ENCODE results near the gene DAP. TPM values are rescaled to one million over a fixed set of nuclear protein-coding genes. Genes with fewer than 3 reads are reported as not detected.

The DAP gene
- total RNA-seq, 3 donors from 2014 or later, result 60.8 to 63.8 (median 61.9) TPM

GRCh38 chr5:10676946-10677345, 84.1 kb downstream of the DAP start:
- Histone ChIP-seq H3K4me1 (no peaks in the 10 kb centered on the region), H3K27me3 (no peaks in the 10 kb centered on the region), H3K4me3 (no peak overlapping the region), H3K9me3 (no peaks in the 10 kb centered on the region), H3K36me3 (no peaks in the 10 kb centered on the region), H3K27ac (no peak overlapping the region)
- no peak for DNase-seq (ENCODE audit: low spot score in 2 of 2)
- TF ChIP-seq CTCF (IDR thresholded peaks at IDR 0.05) (no peak), POLR2AphosphoS5 (IDR thresholded peaks at IDR 0.05) (no peak), POLR2A (IDR thresholded peaks at IDR 0.05) (no peak)
- intact Hi-C loops (cut with DNase I; ENCODE audit: low total_unique reads), result no loop called here

- Histone ChIP-seq H3K9me3 (no peaks in the 10 kb centered on the region), H3K27me3 (no peaks in the 10 kb centered on the region), H3K4me1 (no peaks in the 10 kb centered on the region), H3K27ac (no peak overlapping the region), H3K4me3 (no peak overlapping the region), H3K36me3 (no peaks in the 10 kb centered on the region)
- TF ChIP-seq POLR2A (IDR thresholded peaks at IDR 0.05) (no peak), POLR2AphosphoS5 (IDR thresholded peaks at IDR 0.05) (no peak), CTCF (IDR thresholded peaks at IDR 0.05) (no peak)
- no peak for DNase-seq (ENCODE audit: low spot score in 2 of 2)
- intact Hi-C loops (cut with DNase I; ENCODE audit: low total_unique reads), result no loop called here
Observed at GRCh38 chr5:10676224-10676623, 84.8 kb downstream of the DAP start.

DNA sequence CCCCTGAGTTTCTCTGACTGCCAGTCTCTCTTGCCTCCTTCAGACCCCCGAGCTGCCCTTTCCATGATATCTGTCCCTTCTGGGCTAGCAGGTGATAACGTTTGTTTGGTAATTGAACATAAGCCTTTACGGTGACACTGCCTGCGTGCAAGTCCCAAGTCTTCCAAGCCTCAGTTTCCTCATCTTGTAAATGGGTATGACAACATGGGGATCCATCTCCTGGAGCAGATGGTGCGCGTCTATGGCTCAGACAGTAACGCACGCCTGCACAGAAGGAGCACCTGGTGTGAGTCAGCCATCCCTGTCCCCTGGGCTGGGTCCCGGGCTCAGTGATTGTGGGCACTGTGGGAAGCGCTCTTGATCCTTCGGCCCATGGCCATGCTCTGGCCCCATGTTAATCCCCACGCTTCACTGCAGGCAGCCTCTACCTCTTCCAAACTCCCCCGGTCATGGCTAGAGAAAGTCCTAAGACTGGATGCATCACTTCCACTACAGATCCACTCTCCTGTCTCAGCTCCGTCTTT, 85.8 kb downstream of the DAP start:
- no peak for DNase-seq (ENCODE audit: low spot score in 2 of 2)
- Histone ChIP-seq H3K4me3 (no peak overlapping the region), H3K4me1 (no peaks in the 10 kb centered on the region), H3K9me3 (no peaks in the 10 kb centered on the region), H3K27ac (no peak overlapping the region), H3K27me3 (no peaks in the 10 kb centered on the region), H3K36me3 (no peaks in the 10 kb centered on the region)
- no peak for TF ChIP-seq POLR2A (IDR thresholded peaks at IDR 0.05)
- TF ChIP-seq CTCF (IDR thresholded peaks at IDR 0.05), result no peak
- no peak for TF ChIP-seq POLR2AphosphoS5 (IDR thresholded peaks at IDR 0.05)
- intact Hi-C loops (cut with DNase I; ENCODE audit: low total_unique reads), result no loop called here

DNA sequence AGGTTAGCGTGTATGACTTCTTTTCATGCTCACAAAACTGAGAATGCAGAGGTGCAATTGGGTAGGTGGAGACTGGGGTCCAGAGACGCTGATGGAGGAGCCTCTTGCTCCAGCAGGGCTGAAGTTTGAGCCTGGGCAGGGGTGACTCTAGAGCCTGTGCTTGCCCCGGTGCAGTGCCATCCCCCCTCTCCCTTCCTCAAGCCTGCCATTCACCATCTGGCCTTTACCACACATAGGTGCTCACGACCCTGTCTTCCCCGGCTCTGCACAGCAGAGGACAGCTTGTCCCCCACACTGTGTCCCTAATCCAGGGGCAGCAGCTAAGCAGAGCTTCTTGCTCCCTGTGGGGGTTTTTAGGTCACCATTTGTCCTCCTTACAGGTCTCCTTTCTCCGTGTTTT, 86.5 kb downstream of the DAP start:
- H3K4me1 ChIP-seq, result no peaks in the 10 kb centered on the region
- no peaks in the 10 kb centered on the region for H3K27me3 ChIP-seq
- H3K36me3 ChIP-seq, result no peaks in the 10 kb centered on the region
- no peak for DNase-seq (ENCODE audit: low spot score in 2 of 2)
- intact Hi-C loops (cut with DNase I; ENCODE audit: low total_unique reads), result no loop called here
- TF ChIP-seq POLR2A (IDR thresholded peaks at IDR 0.05), result no peak
- no peak for TF ChIP-seq POLR2AphosphoS5 (IDR thresholded peaks at IDR 0.05)
- no peak for TF ChIP-seq CTCF (IDR thresholded peaks at IDR 0.05)
- H3K9me3 ChIP-seq, result no peaks in the 10 kb centered on the region
- no peak overlapping the region for H3K27ac ChIP-seq
- no peak overlapping the region for H3K4me3 ChIP-seq

GRCh38 chr5:10674096-10674495, 86.9 kb downstream of the DAP start:
- intact Hi-C loops (cut with DNase I; ENCODE audit: low total_unique reads), result no loop called here
- H3K27me3 ChIP-seq, result no peaks in the 10 kb centered on the region
- no peak overlapping the region for H3K4me3 ChIP-seq
- TF ChIP-seq CTCF (IDR thresholded peaks at IDR 0.05), result no peak
- TF ChIP-seq POLR2AphosphoS5 (IDR thresholded peaks at IDR 0.05), result no peak
- TF ChIP-seq POLR2A (IDR thresholded peaks at IDR 0.05), result no peak
- no peaks in the 10 kb centered on the region for H3K36me3 ChIP-seq
- no peak for DNase-seq (ENCODE audit: low spot score in 2 of 2)
- H3K4me1 ChIP-seq, result no peaks in the 10 kb centered on the region
- H3K9me3 ChIP-seq, result no peaks in the 10 kb centered on the region
- no peak overlapping the region for H3K27ac ChIP-seq
